Raji (cell line): ENCODE results near the gene ADAT2.

ENCODE experiments used
- POLR2A ChIP-seq: IDR thresholded peaks from 2 replicates; pipeline ENCODE4 v1.6.1; 2011; ENCODE audit warnings: low read depth, low read length, control low read depth; ENCODE audit not compliant: insufficient read depth

ADAT2 gene

DNA sequence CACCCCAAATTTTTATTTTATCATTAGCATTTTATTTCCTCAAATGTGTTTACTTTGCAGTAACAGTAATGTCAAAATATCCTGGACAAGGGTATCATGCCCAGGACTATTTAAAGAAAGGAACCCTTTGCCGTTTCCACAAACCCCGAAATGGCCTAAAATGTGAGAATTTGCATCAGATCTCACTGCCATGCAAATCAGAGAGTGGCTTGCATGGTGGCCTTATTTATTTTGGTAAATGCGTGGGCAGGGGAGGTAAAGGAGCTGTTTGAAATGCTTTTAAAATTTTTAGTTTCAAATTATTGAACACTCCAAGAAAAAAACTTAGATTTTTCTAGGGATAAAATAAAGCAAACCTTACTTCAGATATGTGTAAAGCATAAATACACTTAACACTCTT lies 43.8 kb downstream of the ADAT2 start:
- TF ChIP-seq POLR2A, result no peak

DNA sequence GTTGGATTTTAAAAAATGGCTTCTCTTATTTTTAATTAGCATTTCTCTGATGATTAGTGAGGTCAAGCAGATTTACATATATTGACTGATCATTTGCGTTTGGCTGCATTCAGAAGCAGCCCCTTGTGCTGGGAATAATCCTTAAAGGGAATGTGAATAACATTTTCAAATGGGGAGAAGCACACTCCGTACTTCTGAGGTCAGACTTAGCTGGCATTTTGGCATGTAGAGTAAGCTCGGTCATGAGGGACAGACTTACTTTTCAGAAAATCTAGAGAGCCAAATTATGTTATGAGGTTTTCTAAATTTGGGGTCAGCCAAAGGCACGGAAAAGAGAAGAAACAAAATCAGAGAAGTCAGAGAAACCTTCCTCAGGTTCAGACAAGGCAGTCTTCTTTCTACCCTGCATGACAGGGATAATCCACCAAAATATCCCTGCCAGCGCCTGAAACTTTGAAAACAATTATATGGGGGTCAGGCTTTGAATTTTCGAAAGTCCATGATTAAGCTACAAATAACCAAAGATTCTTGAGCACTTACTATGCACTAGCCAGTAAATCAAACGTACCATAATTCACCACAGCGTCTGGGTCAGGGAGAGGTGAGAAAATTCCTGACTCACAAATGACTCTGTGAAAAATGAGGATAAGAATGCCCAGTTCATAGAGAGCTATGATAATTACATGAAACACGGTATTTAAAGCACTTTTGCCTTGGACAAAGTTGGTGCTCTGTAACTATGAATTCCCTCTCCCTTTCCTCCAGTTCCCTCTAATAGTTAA lies 44.9 kb downstream of the ADAT2 start:
- TF ChIP-seq POLR2A, result no peak

DNA sequence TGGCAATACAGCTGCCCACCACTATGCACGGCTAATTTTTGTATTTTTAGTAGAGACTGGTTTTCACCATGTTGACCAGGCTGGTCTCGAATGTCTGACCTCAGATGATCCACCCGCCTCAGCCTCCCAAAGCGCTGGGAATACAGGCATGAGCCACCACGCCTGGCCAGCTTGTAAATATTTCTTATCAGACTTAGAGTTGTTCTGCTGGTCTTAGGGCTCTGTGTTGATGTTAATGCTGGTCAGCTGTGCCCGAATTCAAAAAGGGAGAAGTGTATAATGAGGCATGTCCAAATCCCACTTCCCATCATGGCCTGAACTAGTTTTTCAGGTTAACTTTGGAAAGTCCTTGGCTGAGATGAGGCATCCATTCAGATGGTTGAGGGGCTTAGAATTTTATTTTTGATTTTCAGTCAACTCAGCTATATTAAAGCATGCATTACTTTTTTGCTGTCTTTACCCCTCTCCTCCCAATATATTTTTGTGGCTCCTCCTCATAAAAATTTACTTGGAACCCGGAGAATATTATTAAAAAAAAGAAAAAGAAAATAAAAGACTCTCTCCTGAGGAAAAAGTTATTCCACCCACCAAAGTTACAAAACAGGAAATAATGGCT lies 47.7 kb downstream of the ADAT2 start:
- no peak for TF ChIP-seq POLR2A

DNA sequence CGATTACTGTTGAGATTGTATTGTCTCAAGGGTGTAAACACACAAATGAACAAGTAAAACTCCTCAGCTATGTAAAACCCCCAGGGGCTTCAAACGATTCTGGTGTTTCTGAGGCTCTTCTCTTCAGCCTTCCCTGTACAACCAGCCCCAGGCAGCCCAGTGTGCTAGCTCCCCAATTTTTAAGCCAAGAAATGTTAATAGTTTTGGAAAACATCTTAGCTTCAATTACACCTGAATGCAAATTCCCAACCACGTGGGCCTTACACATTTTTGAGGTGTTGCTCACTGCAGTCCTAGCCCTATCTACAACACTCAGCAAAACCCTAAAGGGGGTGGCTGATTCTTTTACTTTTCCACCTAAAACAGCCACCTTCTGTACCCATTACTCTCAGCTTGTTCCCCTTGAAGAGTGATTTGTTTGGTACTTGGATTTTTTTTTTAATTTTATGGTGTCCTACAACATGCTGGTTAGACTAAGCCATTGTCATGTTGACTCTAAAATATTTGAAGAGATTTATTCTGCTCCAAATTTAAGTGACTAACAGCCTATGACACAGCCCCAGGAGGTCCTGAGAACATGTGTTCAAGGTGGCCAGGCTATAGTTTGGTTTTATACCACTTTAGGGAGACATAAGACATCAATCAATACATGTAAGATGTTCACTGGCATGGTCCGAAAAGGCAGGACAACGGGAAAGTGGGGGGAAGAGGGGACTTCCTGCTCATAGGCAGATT lies 48.7 kb downstream of the ADAT2 start:
- no peak for TF ChIP-seq POLR2A

DNA sequence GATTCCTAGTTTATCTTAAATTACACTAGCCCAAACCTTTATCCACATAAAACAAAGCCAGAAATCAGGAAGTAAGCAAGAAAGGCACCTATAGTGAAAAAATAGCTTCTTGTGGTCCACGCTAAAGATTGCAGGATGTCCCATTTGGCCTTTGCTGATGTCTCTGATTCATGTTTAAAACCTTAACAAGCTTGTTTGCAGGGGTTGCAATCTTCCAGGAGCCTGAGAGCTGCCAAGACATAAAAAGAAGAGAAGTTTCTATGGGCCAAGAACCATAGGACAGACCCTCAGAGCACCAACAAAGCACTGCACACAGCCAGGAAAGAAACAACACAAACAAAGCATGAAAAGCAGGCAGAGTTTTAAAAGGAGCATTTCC lies 49.4 kb downstream of the ADAT2 start:
- no peak for TF ChIP-seq POLR2A

DNA sequence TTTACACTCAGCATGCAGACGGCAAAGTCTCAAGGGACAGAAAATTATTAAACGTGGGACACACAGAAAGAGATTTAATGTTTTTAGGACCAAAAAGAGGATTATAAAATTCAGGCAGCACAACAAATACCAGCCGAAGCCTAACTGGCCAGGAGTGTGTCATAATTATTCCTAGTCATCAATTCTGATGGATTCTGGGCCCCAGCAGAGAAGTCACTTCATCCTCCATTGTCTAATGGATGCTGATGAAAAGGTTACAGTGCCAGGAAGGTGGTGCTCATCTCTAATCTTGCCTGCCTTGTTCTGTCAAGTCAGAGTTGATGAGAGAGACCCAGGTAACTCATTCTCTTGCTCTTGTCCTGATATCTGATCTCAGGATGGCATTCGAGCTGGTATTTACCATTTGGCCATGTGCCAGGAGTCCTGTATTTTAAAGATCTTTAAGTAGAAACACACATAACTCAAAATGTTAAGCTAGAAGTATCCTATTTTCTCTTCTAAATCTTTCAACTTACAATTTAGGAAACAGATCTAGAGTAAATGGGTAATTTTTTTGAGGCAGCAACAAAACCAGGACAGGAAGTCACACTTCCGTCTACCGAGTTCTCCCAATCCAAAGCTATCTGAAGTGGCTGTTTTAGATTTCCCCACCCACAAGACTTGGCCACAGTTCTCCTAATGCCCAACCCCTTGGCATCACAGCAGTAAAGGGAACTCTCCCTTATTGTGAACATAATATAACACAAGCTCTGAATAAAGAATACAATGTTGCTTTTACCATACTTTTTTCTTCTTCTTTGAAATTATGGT lies 50.0 kb downstream of the ADAT2 start:
- no peak for TF ChIP-seq POLR2A

DNA sequence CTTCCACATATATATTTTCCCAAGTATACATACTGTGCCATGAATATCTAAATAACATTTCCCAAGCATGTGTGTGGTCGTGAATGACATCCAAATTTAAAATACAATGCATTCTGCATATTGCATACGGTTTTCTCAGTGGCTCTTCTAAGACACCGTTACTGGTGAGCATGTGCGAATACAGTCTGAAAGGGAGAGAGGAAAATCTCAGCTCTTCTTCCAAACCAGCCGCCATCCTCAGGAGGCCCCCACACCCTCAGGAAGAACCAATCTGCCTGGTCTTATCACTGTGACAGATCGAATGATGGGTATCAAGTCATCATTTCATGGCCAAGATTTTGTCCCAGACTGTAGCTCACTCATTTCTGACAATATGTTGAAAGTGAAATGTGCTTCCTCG lies 50.7 kb downstream of the ADAT2 start:
- TF ChIP-seq POLR2A, result no peak

DNA sequence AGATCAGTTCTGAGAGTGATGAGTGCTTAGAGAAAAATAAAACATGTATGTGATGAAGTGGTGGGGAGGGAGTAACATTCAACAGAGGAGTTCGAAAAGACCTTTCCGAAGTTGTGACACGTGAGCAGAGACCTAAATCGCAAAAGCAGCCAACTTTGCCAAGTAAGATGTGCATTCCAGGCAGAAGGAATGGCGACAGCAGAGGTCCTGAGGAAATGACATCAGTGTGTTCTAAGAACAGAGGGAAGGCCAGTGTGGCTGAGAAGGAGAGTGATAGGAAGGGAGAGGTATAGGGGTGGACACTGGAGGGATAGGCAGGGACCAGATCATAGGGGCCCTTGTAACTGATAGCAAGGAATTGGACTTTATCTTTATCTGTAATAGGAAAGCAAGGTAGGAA lies 51.3 kb downstream of the ADAT2 start:
- no peak for TF ChIP-seq POLR2A

DNA sequence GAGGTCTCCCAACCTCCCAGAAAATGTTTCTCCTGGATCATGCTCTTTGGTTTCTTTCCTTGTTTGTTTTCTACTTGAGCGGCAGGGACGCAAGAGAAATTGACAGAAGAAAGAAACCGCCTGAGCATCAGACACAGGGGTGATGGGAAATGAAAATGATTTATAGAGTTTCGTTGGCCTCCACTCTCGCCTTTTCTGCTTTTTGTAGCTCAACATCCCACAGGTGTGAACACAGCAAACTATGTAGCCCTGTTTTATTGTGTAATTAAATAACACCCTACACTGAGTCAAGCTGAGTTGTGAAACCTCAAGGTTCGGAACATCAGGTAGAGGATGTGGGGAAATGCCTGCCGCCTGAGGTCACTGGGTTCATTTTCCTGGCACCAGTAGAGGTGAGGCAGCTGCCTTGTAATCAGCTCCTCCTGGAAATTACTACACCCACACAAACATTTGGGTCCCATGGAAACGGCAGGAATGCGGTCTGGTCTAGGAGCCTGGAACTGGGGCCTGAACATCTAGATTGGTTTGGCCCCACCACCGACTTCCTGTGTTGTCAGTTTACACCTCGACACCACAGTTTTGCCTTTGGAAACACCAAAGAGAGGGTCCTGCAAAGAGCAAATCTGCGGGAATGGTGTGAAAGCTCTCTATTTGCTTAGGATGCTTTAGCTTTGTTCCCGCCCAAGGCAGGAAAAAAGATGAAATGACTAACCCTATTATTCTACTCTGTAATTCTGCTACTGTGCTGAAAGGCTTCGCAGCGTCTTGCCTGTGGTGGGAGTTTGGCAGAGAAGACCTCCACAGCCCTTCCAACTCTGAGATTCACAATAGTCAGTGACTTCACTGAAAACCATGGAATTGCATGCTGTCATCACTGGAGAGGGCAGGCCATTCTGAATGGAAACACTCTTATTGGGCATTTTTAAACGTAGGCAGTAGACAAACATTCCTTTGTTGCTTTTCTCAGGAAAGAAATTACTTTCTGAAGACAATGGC lies 53.0 kb downstream of the ADAT2 start:
- TF ChIP-seq POLR2A, result no peak

DNA sequence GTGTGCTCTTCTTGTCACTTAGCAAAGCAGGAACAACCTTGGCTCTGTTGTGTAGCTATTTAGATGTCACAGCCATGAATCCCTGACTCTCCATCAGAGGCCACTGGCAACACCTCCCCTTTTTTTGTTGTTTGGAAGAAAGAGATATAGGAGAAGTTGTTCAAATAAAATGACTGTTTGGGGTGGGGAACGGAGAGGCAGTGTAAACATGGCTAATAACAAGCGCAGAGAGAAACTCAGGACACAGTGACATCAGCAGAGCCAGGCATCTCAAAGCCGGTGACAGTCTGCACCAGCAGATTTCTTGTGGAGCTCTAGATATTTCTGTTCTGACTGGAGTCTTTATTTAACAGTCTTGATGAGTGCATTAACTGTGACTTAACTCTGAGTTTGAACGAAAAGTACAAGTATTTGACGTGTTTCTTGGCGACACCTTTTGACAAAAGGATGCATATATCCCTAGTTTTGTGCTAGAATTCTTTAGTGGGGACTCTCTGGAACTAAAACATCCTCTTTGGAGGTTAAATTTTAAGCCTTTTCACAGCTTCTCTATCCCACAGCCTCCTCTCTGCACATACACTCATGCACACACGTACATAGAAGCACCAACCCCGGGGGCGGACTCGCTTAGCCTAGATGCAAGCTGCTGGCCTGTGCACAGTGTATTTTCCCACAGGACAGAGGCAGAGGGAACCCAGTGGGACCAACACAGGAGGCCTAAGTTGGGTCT lies 53.8 kb downstream of the ADAT2 start:
- TF ChIP-seq POLR2A, result no peak

DNA sequence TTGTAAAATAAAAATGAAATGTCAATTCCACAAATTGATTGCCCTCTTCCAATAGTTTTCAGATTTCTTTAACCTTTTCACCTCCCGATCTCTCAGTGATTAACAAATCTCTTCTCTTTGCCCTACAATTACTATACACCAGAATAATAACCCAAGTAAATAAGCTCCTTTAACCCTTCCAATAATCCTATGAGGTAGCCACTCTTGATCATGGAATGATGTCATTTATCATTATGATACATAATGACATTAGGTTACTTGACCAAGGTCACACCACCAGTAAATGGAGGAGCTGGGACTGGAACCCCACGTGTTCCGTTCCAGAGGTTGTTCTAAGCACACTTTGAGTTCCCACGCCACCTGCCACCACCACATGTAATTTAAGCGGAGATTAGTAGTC lies 54.8 kb downstream of the ADAT2 start:
- TF ChIP-seq POLR2A, result no peak

DNA sequence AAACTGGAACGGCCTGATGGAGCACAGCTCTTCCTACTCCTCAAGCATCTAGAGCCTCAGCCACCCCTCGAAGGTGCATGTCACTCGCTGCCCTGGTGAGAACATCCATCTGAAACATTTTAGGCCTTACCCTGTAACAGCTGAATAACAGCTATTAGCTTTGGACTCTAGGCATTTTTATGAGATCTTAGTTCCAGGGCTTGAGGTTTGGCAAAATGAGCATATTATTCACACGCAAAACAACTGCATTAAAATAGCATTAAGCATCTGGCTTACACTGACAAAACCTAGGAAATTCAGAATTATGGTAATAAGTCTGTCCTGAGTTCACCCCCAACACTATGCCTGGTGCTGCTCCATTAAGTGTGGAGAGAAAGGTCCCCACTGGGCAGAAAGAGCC lies 56.1 kb downstream of the ADAT2 start:
- no peak for TF ChIP-seq POLR2A

DNA sequence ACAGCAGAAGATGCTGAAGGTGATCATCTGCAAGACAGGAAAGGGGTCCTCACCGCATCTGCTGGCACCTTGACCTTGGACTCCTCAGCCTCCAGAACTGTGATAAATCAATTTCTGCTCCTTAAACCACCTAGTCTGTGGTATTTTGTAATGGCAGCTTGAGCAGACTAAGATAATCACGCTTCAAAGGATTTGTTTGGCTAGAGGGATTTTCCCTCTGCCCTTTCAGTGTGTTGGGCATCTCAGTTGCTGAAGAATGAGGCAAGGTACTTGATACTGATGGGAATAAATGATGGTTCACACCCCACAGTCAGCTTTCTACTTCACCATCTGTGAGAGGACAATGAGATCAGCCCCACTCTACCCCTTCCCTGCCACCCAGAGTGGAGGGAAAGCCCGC lies 60.2 kb downstream of the ADAT2 start:
- no peak for TF ChIP-seq POLR2A
